HL-60 (cell line): ENCODE measurements around the gene SLC46A1.

Source experiments
- CTCF ChIP-seq: IDR thresholded peaks from one replicate; pipeline ENCODE4 v1.5.1; 2011; ENCODE audit warnings: low read length, control low read depth, inconsistent platforms; ENCODE audit not compliant: insufficient read depth
- POLR2AphosphoS5 ChIP-seq: IDR thresholded peaks from 2 replicates; pipeline ENCODE4 v1.6.1; 2012; ENCODE audit warnings: low read depth

GRCh38 chr17:28366605-28367004 is 39.4 kb downstream of the SLC46A1 start:
- TF ChIP-seq POLR2AphosphoS5 (no peak), CTCF (no peak)
